GM12801 (cell line): Measurements from ENCODE around the gene GSN.

Experiments used
- TF ChIP-seq, protein P1 (sequence below): IDR thresholded peaks from one replicate; pipeline ENCODE4 v1.5.1; 2011; ENCODE audit warnings: control low read depth; ENCODE audit not compliant: insufficient read length; ENCODE audit errors: extremely low read depth

The GSN gene

DNA sequence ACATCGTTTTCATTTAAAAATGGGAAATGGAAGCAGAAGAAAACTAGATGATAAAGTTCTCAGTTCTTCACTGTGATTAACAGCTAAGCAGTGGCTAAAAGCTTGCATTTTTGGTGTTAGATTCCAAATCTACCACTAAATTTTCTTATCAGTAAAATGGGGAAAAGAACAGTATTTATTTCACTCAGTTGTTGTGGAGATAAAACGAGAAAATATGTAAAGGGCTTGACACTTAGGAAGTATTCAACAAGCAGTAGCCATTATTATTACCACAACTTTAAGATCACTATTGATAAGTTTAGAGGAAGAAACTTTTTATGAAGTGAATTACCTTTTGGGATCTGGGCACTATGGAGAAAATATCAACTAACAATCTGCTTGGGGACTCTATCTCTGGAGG, 97.6 kb downstream of the GSN start:
- TF ChIP-seq, protein P1, sequence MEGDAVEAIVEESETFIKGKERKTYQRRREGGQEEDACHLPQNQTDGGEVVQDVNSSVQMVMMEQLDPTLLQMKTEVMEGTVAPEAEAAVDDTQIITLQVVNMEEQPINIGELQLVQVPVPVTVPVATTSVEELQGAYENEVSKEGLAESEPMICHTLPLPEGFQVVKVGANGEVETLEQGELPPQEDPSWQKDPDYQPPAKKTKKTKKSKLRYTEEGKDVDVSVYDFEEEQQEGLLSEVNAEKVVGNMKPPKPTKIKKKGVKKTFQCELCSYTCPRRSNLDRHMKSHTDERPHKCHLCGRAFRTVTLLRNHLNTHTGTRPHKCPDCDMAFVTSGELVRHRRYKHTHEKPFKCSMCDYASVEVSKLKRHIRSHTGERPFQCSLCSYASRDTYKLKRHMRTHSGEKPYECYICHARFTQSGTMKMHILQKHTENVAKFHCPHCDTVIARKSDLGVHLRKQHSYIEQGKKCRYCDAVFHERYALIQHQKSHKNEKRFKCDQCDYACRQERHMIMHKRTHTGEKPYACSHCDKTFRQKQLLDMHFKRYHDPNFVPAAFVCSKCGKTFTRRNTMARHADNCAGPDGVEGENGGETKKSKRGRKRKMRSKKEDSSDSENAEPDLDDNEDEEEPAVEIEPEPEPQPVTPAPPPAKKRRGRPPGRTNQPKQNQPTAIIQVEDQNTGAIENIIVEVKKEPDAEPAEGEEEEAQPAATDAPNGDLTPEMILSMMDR = no peak

DNA sequence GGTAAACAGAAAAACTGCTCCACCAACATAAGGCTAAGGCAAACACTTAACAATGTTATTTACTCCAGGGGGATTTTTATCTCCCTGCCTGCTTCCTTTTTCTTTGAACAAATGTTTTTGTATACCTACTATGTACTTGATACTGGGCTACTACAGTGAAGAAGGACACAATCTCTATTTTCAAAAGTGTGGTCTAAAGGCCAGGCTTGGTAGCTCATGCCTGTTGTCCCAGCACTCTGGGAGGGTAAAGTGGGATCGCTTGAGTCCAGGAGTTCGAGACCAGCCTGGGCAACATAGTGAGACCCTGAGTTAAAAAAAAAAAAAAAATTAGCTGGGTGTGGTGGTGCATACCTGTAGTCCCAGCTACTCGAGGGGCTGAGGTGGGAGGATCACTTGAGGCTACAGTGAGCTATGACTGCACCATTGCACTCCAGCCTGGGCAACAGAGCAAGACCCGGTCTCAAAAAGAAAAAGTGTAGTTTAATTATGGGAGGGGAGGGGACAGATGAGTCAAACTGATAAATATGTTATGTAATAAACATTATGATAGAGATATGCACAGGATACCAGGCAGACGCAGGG, 98.7 kb downstream of the GSN start:
- TF ChIP-seq, protein P1 = no peak

DNA sequence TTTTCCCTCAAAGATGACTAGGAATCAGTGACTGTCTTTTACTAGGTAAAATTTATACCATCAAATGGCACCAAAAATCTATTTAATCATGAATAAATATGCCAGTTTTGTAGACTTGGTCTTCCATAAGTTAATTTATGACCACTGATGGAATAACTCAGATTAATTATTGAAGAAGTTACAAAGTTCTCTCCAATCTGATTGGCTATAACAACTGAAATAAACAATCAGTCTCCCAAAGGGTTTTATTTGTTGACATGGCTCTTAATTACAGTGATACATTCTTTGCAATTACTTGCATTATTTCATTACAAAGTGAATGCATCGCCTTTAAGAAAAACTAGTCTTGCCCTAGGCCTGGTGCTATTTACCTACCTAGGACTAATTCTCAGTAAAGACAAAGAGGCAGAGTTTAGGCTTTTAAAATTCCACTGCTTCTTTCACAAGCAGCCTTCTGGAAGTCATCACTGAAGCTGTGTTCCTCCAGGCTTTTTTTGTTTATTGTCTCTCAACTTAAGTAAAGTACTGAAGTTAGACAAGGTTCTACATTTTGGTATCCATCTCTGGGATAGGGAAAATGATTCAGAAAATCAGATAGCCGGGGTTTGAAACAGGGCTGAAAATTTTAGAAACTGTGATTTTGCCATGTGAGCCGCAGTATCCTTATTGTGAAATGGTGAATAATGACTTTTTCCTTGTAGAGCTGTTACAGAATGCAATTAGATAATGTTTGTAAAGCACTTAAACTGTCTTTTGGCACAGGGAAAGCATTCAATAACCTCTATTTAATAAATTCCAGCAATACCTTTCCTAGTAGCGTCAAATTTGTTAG, 99.6 kb downstream of the GSN start:
- TF ChIP-seq, protein P1 = no peak

DNA sequence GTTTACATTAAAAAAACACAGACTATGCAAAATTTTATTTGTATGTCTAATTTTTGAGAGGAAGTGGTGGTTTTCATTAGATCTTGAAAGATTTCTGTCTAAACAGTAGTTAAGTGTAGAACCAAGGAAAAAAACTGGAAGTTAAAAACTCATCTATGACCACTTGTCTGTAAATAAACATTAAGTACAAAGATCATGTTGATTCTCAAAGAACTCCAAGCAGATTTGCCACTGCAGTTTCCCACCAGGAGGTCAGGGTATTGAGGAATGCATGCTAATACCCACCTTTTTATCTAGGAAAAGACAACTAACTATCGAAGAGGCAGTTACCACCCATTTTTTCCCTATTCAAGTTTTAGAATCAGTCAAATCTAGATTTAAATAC, 100.2 kb downstream of the GSN start:
- TF ChIP-seq, protein P1 = no peak

DNA sequence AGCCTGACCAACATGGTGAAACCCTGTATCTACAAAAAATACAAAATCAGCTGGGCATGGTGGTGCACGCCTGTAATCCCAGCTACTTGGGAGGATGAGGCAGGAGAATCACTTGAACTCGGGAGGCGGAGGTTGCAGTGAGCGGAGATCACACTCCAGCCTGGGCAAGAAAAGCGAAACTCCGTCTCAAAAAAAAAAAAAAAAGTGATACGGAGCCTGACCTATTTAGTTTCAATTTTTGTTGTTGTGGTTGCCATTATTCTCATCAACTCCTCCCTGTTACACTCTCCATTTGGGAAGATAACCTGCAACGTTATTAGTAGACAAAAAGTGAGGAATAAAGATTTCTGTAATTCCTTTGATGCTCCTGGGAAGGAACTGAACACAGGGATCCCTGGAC, 100.8 kb downstream of the GSN start:
- TF ChIP-seq, protein P1 = no peak

DNA sequence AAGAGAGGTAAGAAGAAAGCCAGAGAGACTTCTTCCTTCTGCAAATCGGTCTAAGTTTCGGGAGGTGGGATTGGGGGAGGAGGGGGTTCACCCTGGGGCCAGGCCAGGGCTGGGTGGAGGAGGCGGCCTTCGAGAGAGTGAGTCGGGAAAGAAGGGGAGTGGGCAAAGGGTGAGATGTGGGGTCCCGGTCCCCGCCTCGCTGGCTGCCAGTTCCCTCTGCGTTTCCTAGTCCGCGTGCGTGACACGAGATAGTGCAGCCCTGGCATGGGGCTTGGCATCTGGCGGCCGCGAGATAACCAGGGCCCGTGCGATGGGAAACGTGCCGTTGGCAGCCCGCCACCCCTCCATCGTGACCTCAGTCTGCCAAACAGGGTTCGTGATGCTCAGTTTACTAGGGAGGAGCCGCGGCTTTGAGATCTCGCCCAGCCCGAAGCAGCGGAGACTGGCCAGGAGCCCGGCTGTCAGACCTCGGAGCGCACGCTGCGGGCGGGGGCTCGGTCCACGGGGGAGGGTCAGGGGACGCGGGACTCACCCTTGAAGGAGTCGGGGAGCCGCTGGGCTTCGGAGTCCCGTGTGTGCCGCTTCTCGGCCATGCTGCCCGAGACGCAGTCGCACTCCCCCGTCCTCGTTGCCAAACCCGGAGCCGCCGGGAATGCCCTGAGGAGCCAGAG, 101.8 kb downstream of the GSN start, which contains the start of gene STOM:
Gene STOM, minus strand, starts transcription at position 656 of the 671 bp plus-strand sequence. Its CDS starts 63 bp downstream, at position 593.
- TF ChIP-seq, protein P1 = no peak

DNA sequence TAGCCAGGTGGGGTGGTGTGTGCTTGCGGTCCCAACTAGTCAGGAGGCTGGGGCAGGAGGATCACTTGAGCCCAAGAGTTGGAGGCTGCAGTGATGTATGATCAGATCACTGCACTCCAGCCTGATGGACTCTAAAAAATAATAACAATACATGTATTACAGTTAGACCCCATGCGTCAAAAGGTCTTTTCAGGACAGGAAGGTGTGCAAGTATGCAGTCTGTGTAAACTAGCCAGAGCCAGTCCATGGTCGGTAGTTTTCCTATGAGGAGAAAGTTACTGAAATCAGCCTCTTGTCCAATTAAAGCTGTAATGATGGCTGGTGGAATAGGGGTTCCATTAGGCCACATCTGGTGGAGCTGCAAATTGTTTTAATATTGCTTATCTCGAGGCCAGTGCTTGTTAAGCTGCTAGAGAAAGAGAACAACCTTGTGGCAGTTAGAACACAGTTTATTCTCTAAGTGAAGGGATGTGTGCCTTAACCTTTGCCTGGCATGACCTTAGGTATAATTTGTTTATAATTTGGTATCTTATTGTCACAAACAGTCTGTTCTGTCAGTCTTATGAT, 103.6 kb downstream of the GSN start:
- TF ChIP-seq, protein P1 = no peak
